T-helper 1 cell (primary cell): ENCODE results near the gene HGF.
"Not testable (repeated sequence)": the region's sequence is repeated elsewhere in the genome, so short reads cannot be mapped to it uniquely, and the experiment has no call there.

Experiments used
- DNase-seq, 5 donors: peaks; one replicate each; pipeline ENCODE4 v3.0.0-alpha.2; 2012 to 2020

Gene HGF

DNA sequence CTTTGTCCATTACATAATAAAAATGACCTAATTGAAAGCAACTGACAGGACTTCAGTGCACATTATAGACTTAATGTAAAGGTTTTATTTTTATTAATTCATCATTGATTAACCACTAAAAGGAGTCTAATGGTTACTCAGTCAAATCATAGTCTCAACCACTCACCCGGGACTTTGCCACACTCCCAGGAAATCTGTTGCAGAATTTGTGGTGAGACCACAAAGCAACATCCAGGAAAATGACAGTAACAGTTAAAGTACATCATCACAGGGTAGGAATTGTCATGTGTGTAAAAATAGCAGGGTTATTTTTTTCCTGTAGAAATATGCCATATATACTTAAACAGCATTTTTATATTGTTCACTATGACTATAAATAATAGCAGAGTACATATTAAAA is 6.3 kb upstream of the HGF start:
- no peak for DNase-seq

DNA sequence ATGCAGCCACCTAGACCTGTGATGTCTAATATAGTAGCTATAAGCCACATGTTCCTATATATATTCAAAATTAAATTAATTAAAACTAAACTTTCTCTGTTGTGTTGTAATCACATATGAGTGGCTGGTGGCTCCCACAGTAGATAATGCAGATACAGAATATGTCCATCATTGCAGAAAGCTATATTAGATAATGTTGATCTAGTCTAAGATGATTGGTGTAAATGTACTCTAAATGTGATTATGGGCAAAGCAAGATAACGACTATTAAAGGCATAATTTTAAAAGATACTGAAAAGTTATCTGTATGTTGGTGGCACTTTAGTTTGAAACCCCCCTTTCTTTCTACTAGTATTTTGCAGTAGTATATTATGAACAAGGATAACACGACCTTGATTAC is 5.7 kb upstream of the HGF start:
- no peak for DNase-seq

DNA sequence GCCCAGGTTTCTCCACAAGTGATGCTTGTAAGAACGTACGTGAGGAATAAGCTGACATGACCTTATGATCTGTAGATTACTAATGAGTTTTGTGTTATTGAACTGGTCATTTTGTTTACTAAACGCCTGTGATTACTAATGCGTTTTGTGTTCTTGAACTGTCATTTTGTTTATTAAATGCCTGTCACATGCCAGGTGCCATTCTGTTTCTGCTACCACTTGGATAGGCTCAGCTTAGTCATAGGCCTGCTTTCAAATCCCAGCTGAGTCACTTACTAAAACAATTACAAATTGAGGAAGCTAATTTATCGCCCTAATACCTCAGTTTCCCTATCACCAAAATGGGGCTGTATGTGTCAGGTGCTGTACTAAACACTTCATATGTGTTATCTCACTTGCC is 4.7 kb upstream of the HGF start:
- no peak for DNase-seq

DNA sequence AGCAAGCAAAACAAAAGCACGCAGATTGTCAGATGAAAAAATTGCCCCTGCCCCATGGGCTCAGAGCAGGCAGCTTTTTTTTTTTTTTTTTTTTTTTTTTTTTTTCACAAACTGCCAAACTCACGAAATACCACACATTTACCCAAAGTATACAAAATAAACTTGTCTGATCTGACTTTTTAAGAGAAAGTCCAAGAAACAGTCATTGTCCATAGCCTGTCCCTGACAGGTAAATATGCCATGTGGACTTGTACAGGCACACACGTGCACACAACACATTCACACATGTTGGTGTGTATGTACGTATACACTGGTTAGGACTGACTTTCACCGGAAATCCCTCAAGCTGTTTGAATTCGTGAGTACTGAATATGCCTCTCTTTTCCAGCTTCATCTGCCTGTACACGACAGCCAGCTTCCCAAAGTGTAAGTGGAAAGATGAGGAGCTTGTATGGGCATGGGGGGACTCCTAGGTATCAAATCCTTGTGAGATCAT is 929 bp upstream of the HGF start:
- no peak for DNase-seq

DNA sequence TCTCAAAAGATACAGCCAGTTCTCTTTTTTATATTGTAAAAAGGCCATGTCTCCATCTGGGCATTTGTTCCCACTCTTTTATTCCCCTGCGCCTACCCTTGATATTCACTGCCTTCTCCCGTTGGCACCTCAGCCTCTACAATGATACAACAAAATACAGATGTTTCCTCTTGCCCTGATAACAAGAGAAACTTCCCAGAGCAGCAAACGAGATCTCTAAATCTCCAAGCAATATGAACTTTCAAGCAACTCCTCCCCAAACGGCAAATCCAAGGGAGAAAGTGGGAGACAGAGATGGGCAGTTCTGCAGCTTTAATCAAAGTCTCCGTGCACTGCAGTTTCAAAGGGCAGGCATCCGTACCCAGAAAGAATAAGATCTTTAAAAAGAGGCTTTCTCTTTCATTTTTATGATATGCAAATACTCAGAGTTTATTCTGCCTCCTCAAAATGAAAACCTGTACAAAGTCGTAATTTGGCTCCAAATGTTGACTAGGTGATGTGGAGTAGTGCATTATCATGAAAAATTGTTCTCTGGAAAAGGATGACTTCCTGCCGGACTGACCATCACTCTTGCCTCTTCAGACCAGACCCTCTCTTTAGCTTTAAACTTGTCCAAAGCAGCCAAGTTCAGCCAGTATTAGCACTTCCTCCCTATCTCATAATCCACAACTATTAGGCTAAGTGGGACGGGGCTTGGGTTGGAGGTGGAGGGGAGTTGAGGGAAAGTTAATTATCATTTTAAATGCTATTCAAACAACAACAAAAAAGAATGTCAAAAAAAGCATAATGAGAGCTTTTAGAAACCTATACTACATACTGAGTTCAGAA is 682 bp downstream of the HGF start:
- DNase-seq = no peak

DNA sequence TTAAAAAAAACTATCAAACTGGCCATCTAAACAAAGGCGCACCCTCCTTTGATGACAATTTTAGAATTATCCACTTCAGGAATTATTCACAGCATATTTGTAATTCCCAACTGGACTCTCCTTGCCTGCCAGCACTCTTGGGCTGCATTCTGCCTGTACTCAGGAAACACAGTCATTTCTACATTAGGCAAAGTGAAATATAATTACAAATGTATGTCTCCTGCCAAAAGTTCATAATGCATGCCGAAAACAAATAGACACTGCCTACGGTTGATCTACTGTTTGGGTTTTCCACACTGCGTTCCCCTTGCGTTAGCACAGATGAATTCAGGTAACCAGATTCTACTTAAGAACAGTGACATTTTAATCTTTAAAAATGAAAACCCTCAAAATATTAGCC is 1.9 kb downstream of the HGF start:
- no peak for DNase-seq

DNA sequence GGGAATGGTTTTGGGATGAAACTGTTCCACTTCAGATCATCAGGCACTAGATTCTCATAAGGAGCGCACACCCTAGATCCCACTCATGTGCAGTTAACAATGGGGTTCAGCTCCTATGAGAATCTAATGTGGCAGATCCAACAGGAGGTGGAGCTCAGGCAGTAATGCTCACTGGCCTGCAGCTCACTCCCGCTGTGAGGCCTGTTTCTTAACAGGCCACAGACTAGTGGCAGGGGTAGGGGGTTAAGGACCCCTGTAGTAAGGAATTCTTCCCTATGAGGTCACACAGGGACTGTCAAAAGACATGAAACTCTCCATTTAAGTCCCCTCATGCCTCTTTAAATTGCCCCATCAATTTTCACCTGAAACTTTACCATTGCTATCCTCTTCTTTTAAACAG is 8.0 kb downstream of the HGF start:
- no peak for DNase-seq

DNA sequence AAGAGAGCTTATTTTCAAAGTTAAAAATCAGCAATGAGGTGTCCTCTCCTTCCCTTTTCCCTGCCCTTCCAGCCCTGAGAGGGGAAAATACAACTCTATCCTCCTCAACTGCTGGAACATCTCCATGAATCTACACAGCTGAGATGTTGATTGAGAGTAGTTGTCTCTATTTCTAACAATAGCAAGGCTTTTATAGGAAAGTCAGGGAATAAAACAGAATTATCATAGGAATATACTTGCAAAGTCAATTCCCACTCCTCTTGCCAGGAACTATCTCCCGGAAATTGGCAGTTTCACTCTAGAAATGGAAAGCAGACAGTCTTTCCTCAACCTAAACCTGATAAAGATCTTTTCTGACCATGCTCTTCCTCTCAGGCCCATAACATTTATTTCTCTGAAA is 8.8 kb downstream of the HGF start:
- no peak for DNase-seq

DNA sequence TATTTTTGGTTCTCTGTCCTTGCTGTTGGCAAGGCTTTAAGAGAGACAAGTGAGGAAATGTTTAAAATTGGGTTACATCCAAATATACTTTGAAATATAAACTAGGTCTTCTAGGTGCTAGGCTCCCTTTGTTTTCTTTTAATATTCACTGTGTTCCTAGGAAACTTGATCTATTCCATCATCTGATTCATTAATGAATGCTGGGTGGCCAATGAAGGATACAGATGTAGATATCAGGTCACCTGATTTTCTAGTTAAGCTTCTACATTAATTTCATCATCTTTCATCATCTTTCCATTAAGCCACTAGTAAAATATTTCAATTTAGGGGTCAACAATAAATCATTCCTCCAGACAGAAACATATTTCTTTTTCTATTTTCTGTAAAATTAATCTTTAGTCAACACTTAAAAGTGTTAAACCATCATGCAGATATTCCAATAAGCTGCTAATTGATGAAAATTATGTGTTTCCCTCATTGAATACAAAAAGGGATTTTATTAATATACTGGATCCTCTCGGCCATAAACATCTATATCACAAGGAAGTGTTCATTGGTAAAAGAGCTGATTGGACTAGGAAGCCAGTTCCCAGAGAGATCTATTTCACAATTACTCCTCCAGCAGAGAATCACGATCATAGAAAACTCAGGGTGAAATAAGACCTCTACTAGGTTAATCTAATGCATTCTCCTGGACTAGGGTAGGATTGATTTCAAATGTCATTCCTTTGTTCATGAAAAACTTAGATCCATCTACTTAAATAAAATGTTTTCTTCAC is 14.7 kb downstream of the HGF start:
- no peak for DNase-seq

DNA sequence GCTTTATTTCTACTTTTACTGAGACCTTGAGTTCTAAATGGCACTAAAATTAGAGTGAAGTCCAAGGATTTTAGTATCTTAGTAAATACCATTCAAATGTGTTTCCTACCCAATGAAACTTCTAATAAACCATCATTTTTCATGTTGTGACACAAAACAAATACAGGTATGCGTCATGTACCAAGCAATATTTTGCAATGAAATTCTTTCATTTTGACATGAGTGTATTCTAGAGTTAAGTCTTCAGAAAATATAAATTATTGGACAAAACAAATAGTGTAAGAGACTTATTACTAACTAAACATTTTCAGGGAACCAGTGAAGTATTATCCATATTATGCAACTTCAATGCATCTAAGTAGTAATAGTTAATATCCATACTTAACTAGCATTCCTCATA is 16.5 kb downstream of the HGF start:
- DNase-seq = no peak

DNA sequence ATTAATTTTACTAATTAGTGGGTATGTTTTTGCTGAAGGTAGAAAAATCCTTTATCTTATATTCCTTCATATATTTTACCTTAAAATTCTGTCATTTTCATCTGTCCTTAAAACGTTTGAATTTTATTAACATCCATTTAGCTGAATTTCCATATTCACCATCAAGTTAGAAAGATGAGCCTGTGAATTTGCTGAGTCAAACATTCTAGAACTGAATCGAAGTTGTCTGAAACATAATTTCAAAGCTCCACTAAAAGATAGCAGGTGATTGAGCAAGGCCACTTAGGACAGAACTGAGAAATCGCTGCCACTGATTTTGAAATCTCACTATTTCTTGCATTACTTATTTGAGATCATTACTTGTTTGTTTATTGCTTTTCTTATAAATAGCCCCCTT is 17.5 kb downstream of the HGF start:
- no peak for DNase-seq

DNA sequence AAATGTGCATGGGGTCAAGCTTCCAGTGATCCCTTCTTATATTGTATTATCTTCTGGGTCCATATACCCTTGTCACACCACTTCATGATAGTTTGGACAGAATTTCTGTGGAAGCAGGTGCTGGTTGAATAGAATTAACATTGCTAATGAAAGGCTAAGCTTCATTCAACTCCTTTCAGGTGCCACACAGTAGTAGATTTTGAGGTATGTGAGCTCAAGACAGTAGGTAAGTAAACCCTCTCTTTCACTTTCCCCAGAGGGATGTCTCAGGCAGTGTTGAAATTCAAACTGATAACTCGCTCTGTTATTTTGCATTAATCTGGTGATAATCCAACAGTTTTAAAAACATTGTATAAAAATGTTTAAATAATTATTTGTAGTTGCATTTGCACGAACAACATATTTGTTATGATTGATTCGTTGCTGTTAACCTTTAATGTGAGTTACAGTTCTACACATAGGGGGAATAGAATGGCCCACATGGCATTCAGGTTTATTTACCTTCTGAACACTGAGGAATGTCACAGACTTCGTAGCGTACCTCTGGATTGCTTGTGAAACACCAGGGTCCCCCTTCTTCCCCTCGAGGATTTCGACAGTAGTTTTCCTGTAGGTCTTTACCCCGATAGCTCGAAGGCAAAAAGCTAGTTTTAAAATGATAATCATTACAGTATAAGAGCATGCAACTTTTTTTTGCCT is 18.1 kb downstream of the HGF start:
- no peak for DNase-seq

DNA sequence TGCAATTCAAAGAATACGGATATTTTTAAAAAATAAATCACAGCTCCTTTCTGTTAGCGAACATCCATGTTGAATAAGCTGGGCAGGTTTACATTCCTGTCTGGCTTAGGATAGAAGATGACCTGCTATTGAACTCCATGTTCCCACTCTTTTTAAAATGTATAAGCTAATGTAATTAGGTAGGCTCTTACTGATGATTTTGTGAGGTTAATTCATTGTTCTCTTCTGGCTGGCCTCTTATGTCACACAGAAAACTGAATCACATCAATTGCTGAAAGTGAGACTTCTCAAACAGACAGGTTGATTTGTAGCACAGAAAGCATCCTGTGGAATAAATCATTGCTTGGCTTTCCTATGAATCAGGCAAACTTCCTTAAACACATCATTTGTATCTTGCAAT is 24.2 kb downstream of the HGF start:
- no peak for DNase-seq

DNA sequence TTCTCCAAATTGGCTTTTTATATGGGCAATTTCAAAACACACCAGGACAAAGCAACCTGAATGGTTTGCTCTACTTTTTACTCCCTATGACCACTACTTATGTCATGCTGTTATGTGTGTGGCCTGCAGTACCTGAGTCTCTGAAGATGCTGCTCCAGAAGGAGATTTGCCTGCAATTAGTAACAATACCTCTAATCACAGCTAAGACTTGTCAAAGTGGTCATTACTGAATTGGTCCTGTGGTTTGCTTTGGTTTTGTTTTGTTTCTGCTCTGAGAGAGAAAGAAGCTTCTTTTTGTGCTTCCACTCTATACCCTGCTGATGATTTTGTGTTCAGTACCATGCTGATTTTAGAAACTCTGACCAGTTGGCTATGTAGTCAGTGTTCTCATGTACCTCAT is 25.5 kb downstream of the HGF start:
- DNase-seq = no peak

DNA sequence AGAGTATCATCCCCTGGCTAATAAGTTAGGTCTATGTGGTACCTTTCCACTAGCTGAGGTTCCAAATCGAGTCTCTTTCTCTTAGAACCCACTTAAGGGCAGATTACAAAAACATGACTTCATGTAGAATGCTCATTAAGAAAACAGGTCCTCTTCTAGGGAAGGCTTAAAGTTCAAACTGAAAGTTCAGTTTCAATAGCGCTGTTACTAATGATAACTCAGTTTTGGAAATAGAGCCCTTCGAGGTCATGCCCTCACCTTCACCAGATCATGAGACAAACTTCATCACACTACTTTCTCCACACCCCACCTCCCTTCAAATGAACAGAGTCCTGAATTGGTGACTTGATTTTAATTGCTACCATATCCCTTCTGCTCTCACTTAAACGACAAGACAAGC is 26.2 kb downstream of the HGF start:
- DNase-seq = no peak

DNA sequence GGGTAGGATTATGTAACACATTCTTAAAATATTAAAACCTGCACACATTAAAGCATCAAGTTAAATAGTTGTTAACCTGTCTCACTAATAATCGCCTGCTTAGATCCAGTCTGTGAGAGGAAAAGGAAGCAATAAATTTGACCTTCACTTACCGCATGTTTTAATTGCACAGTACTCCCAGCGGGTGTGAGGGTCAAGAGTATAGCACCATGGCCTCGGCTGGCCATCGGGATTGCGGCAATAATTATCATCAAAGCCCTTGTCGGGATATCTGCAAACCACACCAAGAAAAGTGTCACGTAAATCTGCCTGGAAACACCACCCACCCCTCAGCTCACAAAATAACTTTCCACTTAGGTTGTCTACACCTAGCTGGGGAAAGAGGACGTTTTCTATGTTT is 26.6 kb downstream of the HGF start:
- DNase-seq = no peak

DNA sequence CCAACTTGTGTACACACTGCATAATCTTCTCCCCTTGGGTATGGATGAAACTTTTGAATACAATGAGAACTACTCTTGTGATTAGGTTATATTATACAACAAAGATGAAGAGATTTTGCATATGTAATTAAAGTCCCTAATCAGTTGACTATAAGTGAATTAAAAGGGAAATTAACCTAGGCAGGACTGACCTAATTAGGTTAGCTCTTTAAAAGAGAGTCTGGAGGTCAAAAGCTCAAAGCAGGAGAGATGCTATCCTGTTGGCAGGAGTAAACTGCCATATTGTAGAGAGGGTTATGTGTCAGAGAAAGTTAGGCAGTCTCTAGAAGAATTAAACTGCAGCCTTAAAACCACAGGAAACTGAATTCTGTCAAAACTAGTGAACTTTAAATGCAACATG is 29.4 kb downstream of the HGF start:
- DNase-seq = no peak

DNA sequence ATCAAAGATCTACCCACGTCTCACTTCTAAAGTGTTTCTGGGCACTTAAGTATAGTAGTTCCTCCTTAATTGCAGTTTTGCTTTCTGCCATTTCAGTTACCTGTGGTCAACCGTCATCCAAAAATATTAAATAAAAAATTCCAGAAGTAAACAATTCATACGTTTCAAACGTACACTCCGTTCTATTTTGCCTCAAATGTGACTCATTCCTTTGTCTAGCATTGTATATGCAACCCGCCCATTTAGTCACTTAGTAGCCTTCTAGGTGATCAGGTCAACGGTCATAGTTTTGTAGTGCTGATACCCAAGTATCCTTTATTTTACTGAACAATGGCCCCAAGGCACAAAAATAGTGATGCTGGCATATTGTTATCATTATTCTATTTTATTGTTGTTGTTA is 33.8 kb downstream of the HGF start:
- DNase-seq = no peak

DNA sequence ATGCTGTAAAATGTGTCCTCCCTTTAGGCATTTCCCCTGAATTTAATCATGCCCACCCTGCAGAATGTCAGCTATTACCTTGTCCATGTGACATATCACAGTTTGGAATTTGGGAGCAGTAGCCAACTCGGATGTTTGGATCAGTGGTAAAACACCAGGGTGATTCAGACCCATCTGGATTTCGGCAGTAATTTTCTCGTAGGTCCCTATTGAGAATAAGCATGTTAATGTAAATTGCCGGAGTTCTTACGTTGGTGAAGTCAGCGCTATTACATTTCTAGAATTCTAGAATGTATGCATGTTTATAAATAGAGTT is 44.1 kb downstream of the HGF start:
- DNase-seq = no peak

DNA sequence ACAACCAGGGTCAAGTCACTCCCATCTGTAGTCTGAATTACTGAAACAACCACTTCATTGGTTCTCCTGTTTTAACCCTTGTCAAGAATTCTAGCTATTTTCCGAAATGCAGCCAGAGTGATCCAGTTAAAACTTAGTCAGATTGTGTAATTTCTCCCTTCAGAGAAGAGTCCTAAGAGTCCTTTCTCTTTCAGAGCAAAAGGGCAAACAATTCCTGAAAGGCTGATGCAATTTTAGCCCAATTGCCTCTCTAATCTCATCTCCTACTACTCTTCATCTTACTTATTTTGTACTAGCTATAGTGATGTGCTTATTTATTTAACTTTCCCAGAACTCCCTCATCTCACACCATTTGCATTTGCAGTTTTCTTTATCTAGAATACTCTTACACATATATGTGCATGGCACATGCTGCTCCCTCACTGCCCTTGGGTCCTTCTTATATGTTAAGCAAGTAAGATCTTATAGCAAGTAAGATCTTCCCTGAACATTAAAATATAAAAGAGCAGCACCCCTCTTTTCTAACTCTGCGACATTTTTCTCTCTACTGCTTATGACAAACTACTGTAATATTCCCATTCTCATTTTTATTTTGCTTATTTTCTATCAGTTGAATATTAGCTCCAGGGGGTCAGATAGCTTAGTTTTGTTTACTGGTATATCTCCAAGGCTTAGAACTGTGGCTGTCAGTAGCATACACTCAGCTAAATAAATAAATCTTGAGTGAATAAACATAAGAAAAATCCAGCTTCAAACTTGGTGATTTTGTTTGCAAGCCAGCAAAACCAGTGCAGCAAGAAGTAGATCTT is 44.6 kb downstream of the HGF start:
- DNase-seq = no peak

DNA sequence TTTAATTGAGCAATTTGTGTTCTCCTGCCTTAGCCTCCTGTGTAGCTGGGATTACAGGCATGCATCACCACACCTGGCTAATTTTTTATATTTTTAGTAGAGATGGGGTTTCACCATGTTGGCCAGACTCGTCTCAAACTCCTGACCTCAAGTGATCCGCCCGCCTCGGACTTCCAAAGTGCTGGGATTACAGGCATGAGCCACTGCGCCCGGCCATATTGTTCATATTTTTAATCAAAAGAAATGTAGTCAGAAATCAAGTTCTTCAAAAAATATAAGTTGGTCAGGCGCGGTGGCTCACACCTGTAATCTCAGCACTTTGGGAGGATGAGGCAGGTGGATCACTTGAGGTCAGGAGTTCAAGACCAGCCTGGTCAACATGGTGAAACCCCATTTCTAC is 47.6 kb downstream of the HGF start:
- DNase-seq = not testable (repeated sequence)

DNA sequence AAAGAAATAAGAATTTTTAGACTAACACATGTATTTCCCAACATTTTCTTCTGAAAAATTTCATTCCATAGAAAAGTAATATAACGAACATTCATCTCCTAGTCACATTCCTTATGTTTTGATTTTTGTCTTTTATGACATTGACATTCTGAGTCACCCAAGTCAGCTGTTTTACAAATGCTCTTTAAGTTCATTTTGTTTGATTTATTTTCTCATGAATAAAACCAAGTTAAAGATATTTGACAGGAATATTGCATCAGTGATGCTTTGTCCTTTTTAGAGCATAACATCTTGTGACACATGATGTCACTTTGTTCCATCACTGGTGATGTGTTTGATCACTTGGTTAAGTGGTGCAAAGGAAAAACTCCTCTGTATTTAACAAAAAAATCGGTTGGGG is 48.4 kb downstream of the HGF start:
- DNase-seq = no peak

DNA sequence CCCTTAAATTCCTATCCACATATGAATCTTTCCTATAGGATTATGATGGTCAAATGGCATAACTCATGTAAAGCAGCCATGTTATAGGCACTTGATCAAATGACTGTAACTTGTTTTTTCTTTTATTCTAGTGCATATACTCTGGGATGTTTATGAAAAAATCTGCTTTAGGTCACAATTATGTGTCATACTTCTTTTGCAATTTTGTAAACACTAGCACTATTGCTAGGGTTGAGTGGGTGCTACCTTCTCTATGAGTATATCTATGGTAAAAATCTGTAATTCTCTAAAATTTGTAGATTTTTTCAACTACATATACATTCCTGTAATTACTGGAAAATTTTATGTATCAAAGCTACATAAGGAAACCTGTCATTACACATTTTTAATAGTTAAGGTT is 50.0 kb downstream of the HGF start:
- DNase-seq = no peak
